Nephron (organoid): ENCODE data around the gene SESTD1.

ENCODE experiments used
- H3K27ac Mint-ChIP-seq, 3 experiments: 2 replicates each; pipeline ENCODE4 v1.8.0; 2020; ENCODE audit warnings: mixed read lengths in 3 of 3, mild to moderate bottlenecking in 2 of 3, moderate library complexity in 1 of 3
- H3K27me3 Mint-ChIP-seq: 2 replicates; pipeline ENCODE4 v1.8.0; 2021; ENCODE audit warnings: low read depth, mild to moderate bottlenecking, moderate library complexity, mixed read lengths
- H3K36me3 Mint-ChIP-seq: 2 replicates; pipeline ENCODE4 v1.8.0; 2020; ENCODE audit warnings: low read depth, mixed read lengths
- H3K4me1 Mint-ChIP-seq: 2 replicates; pipeline ENCODE4 v1.8.0; 2020; ENCODE audit warnings: mixed read lengths
- H3K4me3 Mint-ChIP-seq, 3 experiments: 2 replicates each; pipeline ENCODE4 v1.8.0; 2020; ENCODE audit warnings: mild to moderate bottlenecking in 3 of 3, mixed read lengths in 3 of 3, moderate library complexity in 2 of 3
- H3K9me3 Mint-ChIP-seq: 2 replicates; pipeline ENCODE4 v1.8.0; 2020; ENCODE audit warnings: mixed read lengths
- CTCF ChIP-seq, 3 experiments: fragments of 200-600 bp; sonication (generic); IDR thresholded peaks; one replicate each; pipeline ENCODE4 v1.5.0; 2021; ENCODE audit warnings: antibody characterized with exemption in 3 of 3; ENCODE audit not compliant: unreplicated experiment in 3 of 3

Gene SESTD1

DNA sequence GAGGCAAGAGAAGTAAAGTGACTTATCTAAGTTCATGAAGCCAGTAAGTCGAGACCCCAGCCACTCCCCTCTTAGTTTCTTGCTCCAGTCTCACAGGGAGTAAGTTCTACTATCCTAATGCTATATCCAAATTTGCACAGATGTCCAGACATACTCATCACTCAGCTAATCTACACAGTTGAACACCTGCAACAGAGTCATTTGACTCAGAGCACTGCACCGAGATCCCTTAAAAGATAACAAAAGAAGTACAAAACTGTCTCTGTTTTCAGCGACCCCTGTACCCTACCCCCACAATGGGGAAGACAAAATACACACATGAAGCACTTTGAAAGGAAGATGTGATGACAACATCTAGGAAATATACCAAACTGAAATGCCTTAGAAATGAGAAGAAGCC, 192.1 kb downstream of the SESTD1 start:
- H3K4me3 Mint-ChIP-seq: no peak overlapping the region
- H3K27ac Mint-ChIP-seq: no peak overlapping the region
- H3K36me3 Mint-ChIP-seq: peaks cover 5% of the 10 kb centered on the region
- H3K4me1 Mint-ChIP-seq: no peaks in the 10 kb centered on the region
- peaks cover 16% of the 10 kb centered on the region for H3K9me3 Mint-ChIP-seq
- H3K27me3 Mint-ChIP-seq: no peaks in the 10 kb centered on the region
- TF ChIP-seq CTCF (IDR thresholded peaks at IDR 0.05; ENCODE audit: unreplicated experiment in 3 of 3): no peak

DNA sequence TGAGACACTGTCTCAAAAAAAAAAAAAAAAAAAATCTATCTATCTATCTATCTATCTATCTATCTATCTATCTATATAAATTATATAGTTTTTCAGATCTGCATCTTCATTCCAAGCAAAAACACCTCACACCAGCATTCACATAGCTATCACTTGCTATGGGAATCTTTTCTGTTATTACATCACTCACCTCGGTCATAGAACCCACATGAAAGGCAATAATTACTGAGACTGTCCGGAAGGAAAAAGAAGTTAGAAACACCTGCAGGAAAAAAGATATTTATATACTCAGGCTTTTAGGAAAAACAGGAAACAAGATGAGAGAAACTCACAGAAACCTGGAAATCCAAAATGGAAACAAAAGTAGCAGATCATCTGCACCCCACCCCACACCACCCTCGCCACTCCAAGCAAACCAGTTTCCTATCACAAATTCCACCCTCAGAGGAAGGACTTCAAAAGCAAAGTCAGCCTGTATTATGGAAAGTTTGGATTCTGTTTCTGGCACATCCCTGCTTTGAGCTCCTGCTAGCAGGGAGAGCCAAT, 192.7 kb downstream of the SESTD1 start:
- no peaks in the 10 kb centered on the region for H3K27me3 Mint-ChIP-seq
- H3K36me3 Mint-ChIP-seq: peaks cover 3% of the 10 kb centered on the region
- peaks cover 14% of the 10 kb centered on the region for H3K9me3 Mint-ChIP-seq
- no peak overlapping the region for H3K4me3 Mint-ChIP-seq
- no peaks in the 10 kb centered on the region for H3K4me1 Mint-ChIP-seq
- no peak overlapping the region for H3K27ac Mint-ChIP-seq
- no peak for TF ChIP-seq CTCF (IDR thresholded peaks at IDR 0.05; ENCODE audit: unreplicated experiment in 3 of 3)

- peaks cover 12% of the 10 kb centered on the region for H3K9me3 Mint-ChIP-seq
- no peak overlapping the region for H3K4me3 Mint-ChIP-seq
- no peak for TF ChIP-seq CTCF (IDR thresholded peaks at IDR 0.05; ENCODE audit: unreplicated experiment in 3 of 3)
- no peak overlapping the region for H3K27ac Mint-ChIP-seq
- no peaks in the 10 kb centered on the region for H3K4me1 Mint-ChIP-seq
- H3K36me3 Mint-ChIP-seq: peaks cover 3% of the 10 kb centered on the region
- H3K27me3 Mint-ChIP-seq: no peaks in the 10 kb centered on the region
Measured at GRCh38 chr2:179070895-179071294, 193.7 kb downstream of the SESTD1 start.

GRCh38 chr2:179069685-179070084, 194.9 kb downstream of the SESTD1 start:
- TF ChIP-seq CTCF (IDR thresholded peaks at IDR 0.05; ENCODE audit: unreplicated experiment in 3 of 3): no peak
- peaks cover 3% of the 10 kb centered on the region for H3K36me3 Mint-ChIP-seq
- H3K9me3 Mint-ChIP-seq: peaks cover 15% of the 10 kb centered on the region
- H3K27me3 Mint-ChIP-seq: peaks cover 4% of the 10 kb centered on the region
- H3K4me3 Mint-ChIP-seq: no peak overlapping the region
- H3K27ac Mint-ChIP-seq: no peak overlapping the region
- H3K4me1 Mint-ChIP-seq: no peaks in the 10 kb centered on the region

- H3K9me3 Mint-ChIP-seq: peaks cover 17% of the 10 kb centered on the region
- H3K27ac Mint-ChIP-seq: no peak overlapping the region
- TF ChIP-seq CTCF (IDR thresholded peaks at IDR 0.05; ENCODE audit: unreplicated experiment in 3 of 3): no peak
- H3K27me3 Mint-ChIP-seq: peaks cover 4% of the 10 kb centered on the region
- no peaks in the 10 kb centered on the region for H3K4me1 Mint-ChIP-seq
- peaks cover 3% of the 10 kb centered on the region for H3K36me3 Mint-ChIP-seq
- H3K4me3 Mint-ChIP-seq: no peak overlapping the region
Measured at GRCh38 chr2:179068991-179069643, 195.5 kb downstream of the SESTD1 start.
